Central memory CD8-positive, alpha-beta T cell (primary cell): Measurements from ENCODE around the gene FOLR1.

Experiments used
- ATAC-seq: fragments of 150-1000 bp; cut with Tn5 transposase; replicated peaks from 2 replicates; pipeline ENCODE4 v1.10.0; 2022; ENCODE audit warnings: mild to moderate bottlenecking, moderate FRiP score, moderate number of reproducible peaks; ENCODE audit not compliant: poor library complexity, severe bottlenecking; ENCODE audit errors: extremely low read depth
- DNase-seq, 2 donors: peaks; one replicate each; pipeline ENCODE4 v3.0.0; 2021; ENCODE audit warnings: low spot score in 2 of 2
- H3K27ac Mint-ChIP-seq: one replicate; pipeline ENCODE4 v1.8.0; 2022; ENCODE audit warnings: low read depth, mild to moderate bottlenecking, moderate library complexity, mixed read lengths
- H3K27me3 Mint-ChIP-seq: one replicate; pipeline ENCODE4 v1.8.0; 2022; ENCODE audit warnings: mixed read lengths
- H3K36me3 Mint-ChIP-seq: one replicate; pipeline ENCODE4 v1.8.0; 2022; ENCODE audit warnings: mild to moderate bottlenecking, moderate library complexity, mixed read lengths; ENCODE audit not compliant: insufficient read depth
- H3K4me1 Mint-ChIP-seq: one replicate; pipeline ENCODE4 v1.8.0; 2022; ENCODE audit warnings: mixed read lengths
- H3K4me3 Mint-ChIP-seq: one replicate; pipeline ENCODE4 v1.8.0; 2022; ENCODE audit warnings: mild to moderate bottlenecking, moderate library complexity, mixed read lengths
- H3K9me3 Mint-ChIP-seq: one replicate; pipeline ENCODE4 v1.8.0; 2022; ENCODE audit warnings: mixed read lengths

The FOLR1 gene

GRCh38 chr11:72243173-72244059 lies 51.5 kb downstream of the FOLR1 start:
- H3K27ac Mint-ChIP-seq = no peak overlapping the region

GRCh38 chr11:72244060-72244360 lies 52.1 kb downstream of the FOLR1 start, which contains the start of gene PHOX2A:
PHOX2A (minus strand) TSS chr11:72244176; CDS start chr11:72244004, 172 bp downstream.
- Mint-ChIP-seq H3K9me3 (no peaks in the 10 kb centered on the region), H3K36me3 (peaks cover 2% of the 10 kb centered on the region), H3K4me3 (no peak within 1 kb of the TSS), H3K27me3 (peaks cover 45% of the 10 kb centered on the region), H3K27ac (no peak within 1 kb of the TSS), H3K4me1 (peaks cover 21% of the 10 kb centered on the region)
- ATAC-seq = no peak
- DNase-seq = no peak

More at GRCh38 chr11:72243173-72244059, 51.5 kb downstream of the FOLR1 start:
- Mint-ChIP-seq H3K36me3 (peaks cover 2% of the 10 kb centered on the region), H3K4me3 (no peak overlapping the region), H3K27me3 (peaks cover 48% of the 10 kb centered on the region), H3K4me1 (peaks cover 21% of the 10 kb centered on the region), H3K9me3 (no peaks in the 10 kb centered on the region)
- no peak for ATAC-seq
- DNase-seq = no peak

GRCh38 chr11:72244361-72245262 lies 52.7 kb downstream of the FOLR1 start:
- DNase-seq (no peak), ATAC-seq (no peak)
- no peak overlapping the region for H3K4me3 Mint-ChIP-seq
- H3K27ac Mint-ChIP-seq = no peak overlapping the region
- H3K9me3 Mint-ChIP-seq = no peaks in the 10 kb centered on the region
- peaks cover 2% of the 10 kb centered on the region for H3K36me3 Mint-ChIP-seq
- H3K27me3 Mint-ChIP-seq = peaks cover 41% of the 10 kb centered on the region
- peaks cover 16% of the 10 kb centered on the region for H3K4me1 Mint-ChIP-seq

GRCh38 chr11:72245263-72245816 lies 53.4 kb downstream of the FOLR1 start:
- Mint-ChIP-seq H3K4me3 (no peak overlapping the region), H3K27ac (no peak overlapping the region), H3K9me3 (no peaks in the 10 kb centered on the region), H3K27me3 (peaks cover 41% of the 10 kb centered on the region), H3K36me3 (peaks cover 2% of the 10 kb centered on the region), H3K4me1 (peaks cover 13% of the 10 kb centered on the region)
- no peak for ATAC-seq
- DNase-seq = no peak
